ENCODE data around the gene ELOVL2.

GRCh38 chr6:11025921-11026635 is 18.0 kb downstream of the ELOVL2 start:
- no peak for TF ChIP-seq CTCF (IDR thresholded peaks at IDR 0.05; ENCODE audit: low read depth, low read length)
- no peak for TF ChIP-seq MAX (IDR thresholded peaks at IDR 0.05; ENCODE audit: low read depth, low read length)
- no peak for TF ChIP-seq POLR2A (IDR thresholded peaks at IDR 0.05; ENCODE audit: extremely low read depth, insufficient read length)
